NCI-H1694 (cell line): ENCODE data around the gene DESI2.
"Not testable (repeated sequence)": the region's sequence is repeated elsewhere in the genome, so short reads cannot be mapped to it uniquely, and the experiment has no call there.

ENCODE experiments used
- DNase-seq: peaks from one replicate; lab custom pipeline; 2025; lab: John Stamatoyannopoulos, UW

DESI2 gene

DNA sequence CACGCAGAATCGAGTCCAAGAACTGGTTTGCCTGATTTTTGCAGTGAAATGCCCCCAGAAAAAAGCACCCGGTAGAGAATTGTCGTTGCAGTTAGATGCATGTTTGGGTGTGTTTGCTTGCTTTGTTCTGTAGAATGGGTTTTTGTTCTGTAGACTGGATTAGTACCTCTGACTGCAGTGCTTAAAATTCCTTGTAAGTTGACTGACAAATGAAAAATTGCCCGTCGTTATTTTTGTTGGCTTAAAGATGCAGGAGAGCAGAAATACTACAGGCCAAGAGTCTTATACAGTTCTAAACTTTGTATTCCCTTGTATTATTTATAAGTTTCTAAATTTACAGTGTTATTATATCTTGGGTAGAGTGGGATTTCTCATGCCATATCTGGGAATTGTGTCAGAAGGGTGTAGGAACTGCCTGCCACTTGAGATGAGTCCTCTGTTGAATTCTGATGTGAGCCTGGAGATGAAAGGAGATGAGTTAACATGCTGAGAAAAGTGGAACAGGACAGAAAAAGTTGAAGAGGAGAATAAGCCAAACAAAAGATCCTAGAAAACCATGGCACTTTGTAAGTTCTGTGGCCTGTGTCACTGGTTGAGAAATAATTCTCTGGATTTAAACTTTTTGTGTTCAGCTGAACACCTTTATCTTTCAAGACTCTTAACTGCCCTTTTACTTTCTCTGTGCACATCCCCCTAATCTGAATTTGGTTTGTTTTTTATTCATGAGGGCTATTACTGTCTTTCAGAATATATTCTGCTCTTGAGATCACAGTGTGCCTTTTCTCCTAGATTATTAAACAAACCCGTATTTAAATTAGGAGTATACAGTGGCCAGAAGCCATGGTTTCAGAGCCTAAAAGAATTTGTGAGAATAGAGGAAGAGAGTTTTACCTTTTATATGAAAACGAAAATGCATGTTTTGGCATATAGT is 1.4 kb downstream of the DESI2 start:
- no peak for DNase-seq

DNA sequence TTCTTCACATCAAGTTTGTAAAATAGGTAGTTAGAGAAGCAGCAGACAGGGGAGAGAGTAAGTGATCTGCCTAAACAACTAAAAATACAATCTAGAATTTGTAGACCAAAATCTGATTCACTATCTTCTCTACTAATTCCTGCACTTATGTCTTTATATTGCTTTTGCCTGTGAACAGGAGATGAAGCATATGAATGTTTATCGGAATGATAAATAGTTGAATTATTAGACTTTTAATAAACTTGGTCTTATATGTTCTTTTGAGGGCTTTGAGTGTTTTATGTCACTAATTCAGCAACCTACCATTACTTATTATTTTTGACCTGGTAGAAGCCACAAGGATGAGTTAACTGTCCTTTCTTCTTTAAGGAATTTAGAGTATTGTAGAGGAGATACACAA is 2.3 kb downstream of the DESI2 start:
- no peak for DNase-seq

DNA sequence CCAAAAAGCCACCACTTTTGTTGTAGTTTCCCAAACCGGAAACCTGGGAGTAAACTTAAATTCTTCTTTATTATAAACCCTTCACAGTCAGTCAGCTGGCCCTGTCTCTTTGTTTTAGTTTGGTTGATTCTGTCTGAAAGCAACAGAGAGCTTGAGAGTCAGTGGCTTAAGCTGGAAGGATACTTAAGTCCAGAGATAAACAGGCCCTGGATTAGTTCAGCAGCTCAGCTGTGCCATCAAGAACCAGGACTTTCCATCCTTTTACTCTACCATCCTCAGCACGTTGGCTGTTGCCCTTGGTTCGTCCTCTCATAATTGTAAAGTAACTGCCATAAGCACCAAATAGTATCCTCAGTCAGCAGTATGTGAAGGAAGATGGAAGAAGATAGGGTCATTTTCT is 4.5 kb downstream of the DESI2 start:
- DNase-seq, result no peak

DNA sequence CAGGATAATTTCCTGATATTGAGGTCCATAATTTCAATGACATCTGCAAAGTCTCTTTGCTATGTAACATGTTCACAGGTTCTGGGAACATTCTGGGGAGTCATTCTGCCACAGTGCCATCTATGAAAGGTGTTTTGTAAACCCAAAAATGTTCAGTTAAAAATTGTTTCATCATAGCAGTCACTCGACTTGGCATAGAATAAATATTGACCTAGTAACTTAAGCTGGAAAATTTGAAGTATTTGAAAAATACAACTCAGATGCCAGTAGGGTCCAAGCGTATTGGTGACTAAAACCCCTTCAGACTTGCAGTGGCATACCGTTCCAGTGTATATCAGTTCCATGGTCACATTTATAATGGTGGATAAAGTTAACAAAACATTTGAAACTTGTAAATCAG is 6.8 kb downstream of the DESI2 start:
- DNase-seq, result no peak

DNA sequence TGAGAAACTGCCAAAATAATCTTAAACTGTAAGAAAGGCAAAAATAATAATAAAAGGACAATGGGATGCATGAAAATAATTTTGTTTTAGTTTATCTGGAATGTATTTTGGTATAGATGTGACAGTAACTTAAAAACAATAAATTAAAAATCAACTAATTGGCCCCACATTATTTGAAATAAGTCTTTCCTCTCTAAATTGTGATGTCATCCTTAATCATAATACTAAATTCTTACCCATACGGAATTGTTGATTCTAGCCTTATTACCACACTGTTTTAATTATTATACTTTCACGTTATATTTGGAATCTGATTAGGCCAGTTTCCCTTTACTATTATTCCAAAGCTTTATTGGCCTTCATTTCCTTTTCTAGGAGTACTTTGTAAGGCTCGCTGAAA is 7.7 kb downstream of the DESI2 start:
- no peak for DNase-seq

DNA sequence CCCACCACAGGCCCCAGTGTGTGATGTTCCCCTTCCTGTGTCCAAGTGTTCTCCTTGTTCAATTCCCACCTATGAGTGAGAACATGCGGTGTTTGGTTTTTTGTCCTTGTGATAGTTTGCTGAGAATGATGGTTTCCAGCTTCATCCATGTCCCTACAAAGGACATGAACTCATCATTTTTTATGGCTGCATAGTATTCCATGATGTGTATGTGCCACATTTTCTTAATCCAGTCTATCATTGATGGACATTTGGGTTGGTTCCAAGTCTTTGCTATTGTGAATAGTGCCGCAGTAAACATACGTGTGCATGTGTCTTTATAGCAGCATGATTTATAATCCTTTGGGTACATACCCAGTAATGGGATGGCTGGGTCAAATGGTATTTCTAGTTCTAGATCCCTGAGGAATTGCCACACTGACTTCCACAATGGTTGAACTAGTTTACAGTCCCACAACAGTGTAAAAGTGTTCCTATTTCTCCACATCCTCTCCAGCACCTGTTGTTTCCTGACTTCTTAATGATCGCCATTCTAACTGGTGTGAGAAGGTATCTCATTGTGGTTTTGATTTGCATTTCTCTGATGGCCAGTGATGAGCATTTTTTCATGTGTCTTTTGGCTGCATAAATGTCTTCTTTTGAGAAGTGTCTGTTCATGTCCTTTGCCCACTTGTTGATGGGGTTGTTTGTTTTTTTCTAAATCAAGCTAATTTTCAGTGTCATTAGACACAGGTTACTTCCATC is 8.8 kb downstream of the DESI2 start:
- not testable (repeated sequence) for DNase-seq

DNA sequence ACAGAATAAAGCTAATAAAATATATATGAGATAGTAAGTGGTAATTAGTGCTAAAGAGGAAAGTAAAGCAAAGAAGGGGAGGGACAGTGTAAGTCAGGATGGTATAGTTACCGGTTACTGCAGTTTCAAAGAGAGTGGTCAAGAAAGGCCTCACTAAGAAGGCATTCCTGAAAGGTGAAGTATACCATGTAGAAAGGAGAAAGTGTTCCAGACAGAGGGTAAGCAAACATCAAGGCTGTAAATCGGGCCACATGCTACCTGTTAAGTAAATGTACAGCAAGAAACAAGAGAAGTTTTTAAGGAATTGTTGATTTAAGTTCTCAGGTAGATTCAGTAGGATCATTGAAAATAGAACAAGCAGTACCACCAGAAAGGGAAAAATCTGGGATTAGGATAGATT is 9.7 kb downstream of the DESI2 start:
- no peak for DNase-seq

DNA sequence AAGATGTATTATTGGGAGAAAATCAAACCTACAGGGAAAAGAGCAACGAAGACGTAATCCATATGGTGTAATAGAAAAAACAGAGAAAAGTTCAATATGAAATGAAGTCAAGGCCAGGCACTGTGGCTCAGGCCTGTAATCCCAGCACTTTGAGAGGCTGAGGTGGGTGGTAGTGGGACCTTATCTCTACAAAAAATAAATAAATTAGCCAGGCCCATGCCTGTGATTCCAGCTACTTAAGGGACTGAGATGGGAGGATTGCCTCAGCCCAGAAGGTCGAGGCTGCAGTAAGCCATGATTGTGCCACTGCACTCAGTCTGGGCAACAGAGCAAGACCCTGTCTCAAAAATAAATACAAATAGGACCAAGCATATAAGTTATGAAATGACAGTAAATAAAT is 11.4 kb downstream of the DESI2 start:
- no peak for DNase-seq

DNA sequence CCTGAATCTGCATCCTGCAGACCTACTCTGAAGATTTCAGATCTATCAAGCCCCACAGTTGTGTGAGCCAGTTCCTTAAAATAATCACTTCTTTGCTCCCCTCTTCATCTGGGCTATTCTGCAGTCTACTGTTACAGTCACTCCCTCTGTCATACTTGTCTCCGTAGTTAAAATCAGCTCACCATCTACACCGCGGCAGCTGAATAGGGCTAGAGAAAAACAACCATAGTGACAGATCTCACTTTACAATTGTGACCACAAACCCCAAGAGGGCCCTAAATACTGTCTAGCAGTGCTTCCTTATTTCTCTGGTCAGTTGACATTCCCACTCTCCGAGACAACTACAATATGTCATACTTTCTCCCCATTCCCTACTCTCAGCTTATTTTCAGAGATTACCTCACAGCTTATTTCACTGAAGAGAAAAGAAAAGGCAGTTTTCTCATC is 12.9 kb downstream of the DESI2 start:
- no peak for DNase-seq

DNA sequence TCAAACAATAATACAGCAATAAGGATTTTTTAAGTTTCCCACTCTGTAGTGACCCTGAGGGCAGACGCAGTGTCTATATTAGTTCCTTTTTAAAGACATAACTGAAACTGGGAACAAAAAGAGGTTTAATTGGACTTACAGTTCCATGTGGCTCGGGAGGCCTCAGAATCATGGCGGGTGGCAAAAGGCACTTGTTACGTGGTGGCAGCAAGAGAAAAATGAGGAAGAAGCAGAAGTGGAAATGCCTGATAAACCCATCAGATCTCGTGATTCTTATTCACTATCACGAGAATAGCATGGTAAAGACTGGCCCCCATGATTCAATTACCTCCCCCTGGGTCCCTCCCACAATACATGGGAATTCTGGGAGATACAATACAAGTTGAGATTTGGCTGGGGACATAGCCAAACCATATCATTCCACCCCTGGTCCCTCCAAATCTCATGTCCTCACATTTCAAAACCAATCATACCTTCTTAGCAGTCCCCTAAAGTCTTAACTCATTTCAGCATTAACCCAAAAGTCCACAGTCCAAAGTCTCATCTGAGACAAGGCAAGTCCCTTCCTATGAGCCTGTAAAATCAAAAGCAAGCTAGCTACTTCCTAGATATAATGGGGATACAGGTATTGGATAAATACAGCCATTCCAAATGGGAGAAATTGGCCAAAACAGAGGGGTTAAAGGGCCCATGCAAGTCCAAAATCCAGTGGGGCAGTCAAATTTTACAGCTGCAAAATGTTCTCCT is 13.9 kb downstream of the DESI2 start:
- not testable (repeated sequence) for DNase-seq

DNA sequence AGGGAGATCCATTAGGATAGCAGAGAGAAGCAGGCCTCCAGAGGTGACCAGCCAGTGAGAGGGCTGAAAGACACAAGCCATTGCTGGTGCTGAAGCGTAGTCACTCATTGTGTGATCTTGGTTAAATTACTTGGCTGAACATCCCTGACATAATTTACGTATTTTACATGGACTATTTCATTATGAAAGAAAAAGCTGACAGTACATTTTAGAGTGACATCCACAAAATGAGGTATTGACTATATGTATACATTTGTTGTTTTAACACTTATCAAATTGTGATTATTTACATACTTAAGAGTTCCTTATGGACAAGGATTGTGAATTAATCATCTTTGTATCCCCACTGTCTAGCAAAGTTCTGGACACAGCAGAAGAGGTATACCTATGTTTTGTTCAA is 14.9 kb downstream of the DESI2 start:
- DNase-seq, result no peak

DNA sequence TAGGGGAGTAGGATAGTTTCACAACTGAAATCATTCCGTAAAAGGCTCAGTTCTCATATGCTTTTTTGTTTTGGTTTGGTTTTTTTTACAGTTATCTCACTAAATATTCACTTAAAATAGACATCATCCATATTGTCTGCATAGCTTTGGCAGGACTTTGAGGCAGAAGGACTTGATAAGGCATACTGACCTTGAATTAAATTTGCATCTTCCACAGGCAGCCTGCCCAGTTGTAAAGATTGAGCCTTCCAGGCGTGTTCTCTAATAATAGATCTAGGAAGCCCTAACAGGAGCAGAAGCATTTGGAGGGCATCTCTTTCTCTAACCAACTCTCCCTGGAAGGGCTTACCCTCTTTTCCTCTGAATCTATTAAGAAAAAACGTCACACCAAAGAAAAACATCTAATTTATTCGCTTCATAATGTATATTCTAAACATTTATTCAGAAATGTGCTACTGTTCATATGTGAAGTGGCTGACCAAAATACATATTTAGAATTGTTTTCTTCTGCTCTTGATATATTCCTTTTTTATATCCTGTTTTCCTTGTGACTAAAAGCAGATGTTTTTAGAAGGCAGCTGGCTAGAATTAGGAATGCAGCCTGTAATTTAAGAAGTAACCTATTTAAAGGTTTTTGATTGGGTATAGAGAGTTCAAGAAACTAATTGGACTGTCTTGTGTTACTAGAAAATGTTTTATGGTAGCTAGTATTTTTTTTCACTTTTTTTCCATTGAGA is 20.2 kb downstream of the DESI2 start:
- DNase-seq, result no peak

DNA sequence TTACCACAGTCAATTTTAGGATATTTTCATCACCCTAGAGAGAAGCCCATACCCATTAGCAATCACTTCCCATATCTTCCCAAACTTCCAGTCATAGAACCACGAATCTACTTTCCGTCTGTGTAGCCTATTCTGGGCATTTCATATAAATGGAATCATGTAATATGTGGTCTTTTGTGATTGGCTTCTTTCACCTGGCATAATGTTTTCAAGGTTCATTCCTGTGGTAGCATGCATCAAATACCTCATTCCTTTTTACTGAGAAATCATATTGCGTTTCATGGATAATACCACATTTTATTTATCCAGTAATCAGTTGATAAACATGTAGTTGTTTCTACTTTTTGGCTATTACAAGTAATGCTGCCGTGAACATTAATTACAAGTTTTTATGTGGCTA is 21.5 kb downstream of the DESI2 start:
- DNase-seq, result no peak

DNA sequence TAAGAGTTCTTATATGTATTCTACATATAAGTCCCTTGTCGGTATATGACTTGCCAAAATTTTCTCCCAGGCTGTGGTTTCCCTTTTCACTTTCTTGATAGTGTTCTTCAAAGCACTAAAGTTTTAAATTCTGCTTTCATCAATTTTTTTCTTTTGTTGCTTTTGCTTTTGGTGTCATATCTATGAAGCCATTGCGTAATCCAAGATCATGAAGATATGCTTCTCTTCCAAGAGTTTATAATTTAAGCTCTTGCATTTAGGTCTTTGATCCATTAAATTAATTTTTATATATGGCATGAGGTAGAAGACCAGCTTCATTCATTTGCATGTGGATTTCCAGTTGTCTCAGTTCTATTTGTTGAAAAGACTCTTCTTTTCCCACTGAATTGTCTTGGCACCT is 22.2 kb downstream of the DESI2 start:
- no peak for DNase-seq

DNA sequence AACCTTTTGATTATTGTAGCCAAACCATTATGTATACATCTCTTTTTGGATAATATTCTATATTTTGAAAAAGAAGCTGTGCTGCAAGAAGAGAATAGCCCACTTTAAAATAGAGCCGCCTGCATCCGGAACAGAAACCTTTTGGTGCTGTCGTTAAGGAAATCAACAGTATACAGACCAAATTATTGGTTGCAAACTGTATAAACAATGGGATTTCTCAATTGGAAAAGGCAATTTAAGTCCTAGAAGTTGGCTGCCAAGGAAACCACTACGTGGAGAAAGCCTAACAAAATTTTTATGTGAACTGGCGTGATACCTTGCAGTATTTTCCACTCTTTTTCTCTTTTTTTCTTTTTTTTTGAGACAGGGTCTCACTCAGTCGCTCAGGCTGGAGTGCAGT is 25.8 kb downstream of the DESI2 start:
- no peak for DNase-seq

DNA sequence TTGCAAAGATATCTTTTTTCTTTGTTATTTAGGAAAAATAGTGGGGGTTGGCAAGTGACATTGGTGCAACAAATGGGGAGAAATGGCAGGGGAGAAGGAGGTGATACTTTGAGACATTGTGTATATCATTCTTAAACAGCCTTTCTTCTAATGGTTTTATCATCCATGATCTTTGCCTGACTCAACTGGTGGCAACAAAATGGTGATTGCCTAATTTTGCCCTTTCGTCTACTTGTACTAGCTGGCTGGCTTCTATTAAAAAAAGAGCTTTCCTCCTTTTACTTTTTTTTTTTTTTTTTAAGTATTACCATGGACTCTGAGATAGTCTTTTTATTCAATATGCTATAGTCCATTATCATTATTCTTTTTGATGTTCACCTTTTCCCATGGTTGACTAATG is 27.7 kb downstream of the DESI2 start:
- no peak for DNase-seq

DNA sequence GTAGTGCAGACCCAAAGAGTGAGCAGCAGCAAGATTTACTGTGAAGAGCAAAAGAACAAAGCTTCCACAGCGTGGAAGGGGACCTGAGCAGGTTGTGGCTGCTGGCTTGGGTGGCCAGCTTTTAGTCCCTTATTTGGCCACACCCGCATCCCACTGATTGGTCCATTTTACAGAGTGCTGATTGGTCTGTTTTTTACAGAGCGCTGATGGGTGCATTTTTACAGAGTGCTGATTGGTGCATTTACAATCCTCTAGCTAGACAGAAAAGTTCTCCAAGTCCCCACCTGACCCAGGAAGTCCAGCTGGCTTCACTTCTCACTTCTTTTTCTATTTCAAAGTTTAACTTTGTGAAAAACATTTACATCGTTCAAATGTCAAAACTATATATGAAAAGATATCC is 29.2 kb downstream of the DESI2 start:
- DNase-seq, result not testable (repeated sequence)

DNA sequence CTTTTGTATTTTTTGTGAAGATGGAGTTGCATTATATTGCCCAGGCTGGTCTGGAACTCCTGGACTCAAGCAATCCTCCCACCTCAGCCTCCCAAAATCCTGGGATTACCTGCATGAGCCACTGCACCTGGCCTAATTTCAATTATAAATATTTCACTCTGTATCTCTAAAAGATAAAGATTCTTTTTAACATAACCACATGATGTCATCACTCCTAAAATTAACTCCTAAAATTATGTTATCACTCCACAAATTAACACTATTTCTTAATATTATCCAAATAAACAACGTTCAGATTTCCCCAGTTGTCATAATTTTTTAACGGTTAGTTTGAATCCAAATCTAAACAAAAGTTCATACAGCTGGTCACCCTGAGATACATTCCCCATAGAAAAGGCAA is 43.0 kb downstream of the DESI2 start:
- no peak for DNase-seq

DNA sequence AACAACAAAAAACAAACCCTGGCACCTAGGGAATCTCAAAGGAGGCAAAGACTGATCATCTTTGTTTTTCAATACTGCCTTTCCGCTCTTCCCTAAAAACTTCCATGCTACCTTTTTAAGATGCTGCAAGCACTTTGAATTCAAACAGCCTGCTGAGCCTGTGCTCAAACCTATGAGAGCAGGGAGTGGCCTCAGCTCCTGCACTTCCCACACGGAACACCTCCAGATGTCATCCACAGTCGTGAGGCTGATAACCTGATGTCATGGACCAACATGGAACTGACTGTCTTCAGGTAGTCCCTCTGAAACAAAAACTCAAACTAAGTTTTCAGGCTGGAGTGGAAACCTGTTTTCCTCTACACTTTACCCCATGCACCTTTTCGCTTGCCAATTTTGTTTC is 46.8 kb downstream of the DESI2 start:
- no peak for DNase-seq

DNA sequence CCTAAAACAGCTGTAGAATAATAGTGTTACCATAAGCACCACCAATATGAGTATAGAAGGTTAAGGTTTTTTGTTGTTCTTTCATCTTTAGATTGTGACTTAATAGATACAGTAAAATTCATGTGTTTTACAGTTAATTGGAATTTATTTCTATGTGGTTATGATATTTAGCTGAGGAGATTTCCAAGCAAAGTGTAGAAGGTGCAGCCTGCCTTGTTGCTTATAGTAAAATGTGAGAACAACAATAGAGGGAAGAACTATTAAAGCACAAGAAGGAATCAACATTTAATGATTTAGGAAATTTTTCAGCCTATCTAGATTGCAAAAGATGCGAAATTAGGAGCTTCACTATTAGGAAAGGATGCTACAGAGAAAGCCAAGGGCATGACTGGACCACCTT is 47.9 kb downstream of the DESI2 start:
- no peak for DNase-seq

DNA sequence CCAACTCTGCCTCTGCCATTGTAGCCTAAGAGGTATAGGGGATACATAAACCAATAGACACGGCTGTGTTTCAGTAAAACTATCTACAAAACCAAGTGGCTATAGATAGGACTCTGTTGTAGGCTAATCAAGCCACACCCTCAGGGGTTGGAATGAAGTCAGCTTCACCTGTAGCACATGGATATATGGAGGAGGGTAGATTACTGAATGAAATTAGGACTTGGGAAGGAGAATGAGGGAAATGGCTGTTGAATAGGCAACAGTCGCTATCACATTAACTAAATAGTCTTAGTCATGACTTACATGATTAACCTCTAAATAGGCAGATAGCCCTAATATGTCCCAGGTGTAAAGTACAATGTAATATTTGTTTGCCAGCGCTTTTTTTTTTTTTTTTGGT is 49.7 kb downstream of the DESI2 start:
- DNase-seq, result no peak

DNA sequence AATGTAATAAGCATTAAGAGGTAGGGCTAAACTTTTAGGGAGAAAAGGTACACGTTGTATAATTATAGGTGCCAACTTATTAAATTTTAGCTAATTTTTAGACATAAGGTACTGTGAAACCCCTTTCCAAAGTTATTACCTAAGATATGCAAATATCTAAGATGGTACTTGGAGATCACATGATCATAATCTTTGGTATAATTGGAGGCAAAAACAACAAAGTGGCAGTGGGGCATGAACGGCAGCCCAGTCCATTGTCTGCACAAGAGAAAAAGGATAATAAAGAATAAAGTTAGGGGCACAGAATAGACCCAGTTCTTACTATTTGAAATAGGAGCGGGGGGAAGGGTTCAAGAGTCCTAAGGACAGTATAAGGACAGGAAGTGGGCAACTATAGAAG is 51.2 kb downstream of the DESI2 start:
- no peak for DNase-seq
